Inferior parietal cortex (tissue), 1 donor: ENCODE results near the gene MDK.

Experiments used
- DNase-seq: peaks from one replicate; pipeline ENCODE4 v3.0.0-alpha.2; 2016; ENCODE audit errors: extremely low spot score

The MDK gene

GRCh38 chr11:46347637-46348311, 33.7 kb upstream of the MDK start:
- no peak for DNase-seq

GRCh38 chr11:46348566-46349401, 32.7 kb upstream of the MDK start:
- DNase-seq: no peak

GRCh38 chr11:46350695-46351094, 30.8 kb upstream of the MDK start:
- DNase-seq: no peak

GRCh38 chr11:46351148-46351547, 30.3 kb upstream of the MDK start:
- no peak for DNase-seq

- DNase-seq: no peak
These were observed 29.9 kb upstream of the MDK start for GRCh38 chr11:46351606-46352005.

- no peak for DNase-seq
These were observed 29.2 kb upstream of the MDK start for GRCh38 chr11:46352063-46352841.

GRCh38 chr11:46353698-46354097, 27.8 kb upstream of the MDK start:
- no peak for DNase-seq

- DNase-seq: no peak
These were observed 24.5 kb upstream of the MDK start for GRCh38 chr11:46356924-46357482.

- no peak for DNase-seq
These were observed 24.0 kb upstream of the MDK start for GRCh38 chr11:46357483-46357936.

GRCh38 chr11:46359953-46360352, 21.5 kb upstream of the MDK start:
- DNase-seq: no peak

- DNase-seq: no peak
These were observed 20.6 kb upstream of the MDK start for GRCh38 chr11:46360878-46361277.

GRCh38 chr11:46361283-46362155, 19.9 kb upstream of the MDK start:
- peak; percentile 69 for DNase-seq

- DNase-seq: no peak
These were observed 19.1 kb upstream of the MDK start for GRCh38 chr11:46362156-46363030.

GRCh38 chr11:46363031-46363407, 18.4 kb upstream of the MDK start:
- DNase-seq: no peak

- peak; percentile 72 for DNase-seq
These were observed 17.9 kb upstream of the MDK start for GRCh38 chr11:46363455-46364005.

GRCh38 chr11:46364056-46364455, 17.4 kb upstream of the MDK start:
- DNase-seq: no peak

GRCh38 chr11:46364791-46365190, 16.7 kb upstream of the MDK start:
- DNase-seq: no peak

- no peak for DNase-seq
These were observed 15.2 kb upstream of the MDK start for GRCh38 chr11:46366260-46366659.

GRCh38 chr11:46366661-46367161, 14.8 kb upstream of the MDK start:
- no peak for DNase-seq
